NT2/D1 (cell line): ENCODE data around the gene XYLT1.

Source experiments
- SUZ12 ChIP-seq: IDR thresholded peaks from 2 replicates; pipeline ENCODE4 v1.6.1; 2011; ENCODE audit not compliant: insufficient read length, insufficient read depth; ENCODE audit errors: extremely low read depth
- ZNF274 ChIP-seq: IDR thresholded peaks from 2 replicates; pipeline ENCODE4 v1.6.1; 2011; ENCODE audit warnings: mild to moderate bottlenecking, low read depth, low read length

- TF ChIP-seq ZNF274 (no peak), SUZ12 (no peak)
Measured at GRCh38 chr16:17233318-17234002, 237.3 kb downstream of the XYLT1 start.
